HEK293 (cell line): Measurements from ENCODE around the gene SPATA6L.

Experiments used
- ATF2 ChIP-seq: fragments of 450-650 bp; formaldehyde crosslinking; IDR thresholded peaks from 2 replicates; pipeline ENCODE4 v1.5.1; 2016; ENCODE audit warnings: missing biosample characterization, missing genetic modification characterization, low read depth
- KLF17 ChIP-seq: fragments of 450-650 bp; formaldehyde crosslinking; IDR thresholded peaks from 2 replicates; pipeline ENCODE4 v1.5.1; 2016; ENCODE audit warnings: missing biosample characterization, missing genetic modification characterization
- PRDM10 ChIP-seq: fragments of 450-650 bp; formaldehyde crosslinking; IDR thresholded peaks from 2 replicates; pipeline ENCODE4 v1.5.1; 2016; ENCODE audit warnings: missing biosample characterization, missing genetic modification characterization
- PRDM4 ChIP-seq: fragments of 450-650 bp; formaldehyde crosslinking; IDR thresholded peaks from 2 replicates; pipeline ENCODE4 v1.5.1; 2017; ENCODE audit warnings: missing biosample characterization, missing genetic modification characterization
- TCF7L2 ChIP-seq: IDR thresholded peaks from 2 replicates; pipeline ENCODE4 v1.6.1; 2011; ENCODE audit warnings: low read depth, mild to moderate bottlenecking, inconsistent platforms, low read length, moderate library complexity, borderline replicate concordance
- ZBTB10 ChIP-seq: fragments of 450-650 bp; formaldehyde crosslinking; IDR thresholded peaks from 2 replicates; pipeline ENCODE4 v1.5.1; 2016; ENCODE audit warnings: missing biosample characterization, missing genetic modification characterization
- ZBTB11 ChIP-seq: fragments of 450-650 bp; formaldehyde crosslinking; conservative IDR thresholded peaks from 2 replicates; pipeline ENCODE4 v1.5.1; 2016; ENCODE audit warnings: low read depth, missing biosample characterization, missing genetic modification characterization
- ZBTB21 ChIP-seq: fragments of 450-650 bp; formaldehyde crosslinking; IDR thresholded peaks from 2 replicates; pipeline ENCODE4 v1.5.1; 2017; ENCODE audit warnings: missing biosample characterization, missing genetic modification characterization
- ZFP37 ChIP-seq: fragments of 450-650 bp; formaldehyde crosslinking; IDR thresholded peaks from 2 replicates; pipeline ENCODE4 v1.5.1; 2016; ENCODE audit warnings: missing biosample characterization, missing genetic modification characterization
- ZFP41 ChIP-seq: fragments of 450-650 bp; formaldehyde crosslinking; IDR thresholded peaks from 2 replicates; pipeline ENCODE4 v1.5.1; 2016; ENCODE audit warnings: missing biosample characterization, missing genetic modification characterization, borderline replicate concordance
- ZNF24 ChIP-seq: fragments of 450-650 bp; formaldehyde crosslinking; IDR thresholded peaks from 2 replicates; pipeline ENCODE4 v1.5.1; 2016; ENCODE audit warnings: missing biosample characterization, missing genetic modification characterization
- ZNF274 ChIP-seq, 2 experiments: fragments of 200-500 bp in 1 of 2; fragments of 450-650 bp in 1 of 2; sonication (Bioruptor generic) in 1 of 2; formaldehyde crosslinking in 1 of 2; IDR thresholded peaks; 2 replicates each; pipeline versions ENCODE4 v1.5.1 to v1.6.1; 2014 to 2016; ENCODE audit warnings: borderline replicate concordance in 1 of 2, inconsistent platforms in 1 of 2, low read length in 1 of 2, missing biosample characterization in 1 of 2, missing genetic modification characterization in 1 of 2
- ZNF341 ChIP-seq: fragments of 450-650 bp; formaldehyde crosslinking; IDR thresholded peaks from 2 replicates; pipeline ENCODE4; 2016; ENCODE audit warnings: low read depth, missing biosample characterization, missing genetic modification characterization
- ZNF366 ChIP-seq: fragments of 450-650 bp; formaldehyde crosslinking; conservative IDR thresholded peaks from 2 replicates; pipeline ENCODE4 v1.5.1; 2016; ENCODE audit warnings: missing biosample characterization, missing genetic modification characterization
- ZNF423 ChIP-seq: fragments of 450-650 bp; formaldehyde crosslinking; IDR thresholded peaks from 2 replicates; pipeline ENCODE4 v1.5.1; 2016; ENCODE audit warnings: missing biosample characterization, missing genetic modification characterization
- ZNF473 ChIP-seq: fragments of 450-650 bp; formaldehyde crosslinking; IDR thresholded peaks from 2 replicates; pipeline ENCODE4 v1.5.1; 2017; ENCODE audit warnings: missing biosample characterization, missing genetic modification characterization
- ZNF48 ChIP-seq: fragments of 450-650 bp; formaldehyde crosslinking; IDR thresholded peaks from 2 replicates; pipeline ENCODE4 v1.5.1; 2016; ENCODE audit warnings: missing biosample characterization, missing genetic modification characterization
- ZNF501 ChIP-seq: fragments of 450-650 bp; formaldehyde crosslinking; IDR thresholded peaks from 2 replicates; pipeline ENCODE4 v1.5.1; 2016; ENCODE audit warnings: missing biosample characterization, missing genetic modification characterization
- ZNF561 ChIP-seq: fragments of 450-650 bp; IDR thresholded peaks from 2 replicates; pipeline ENCODE4 v1.5.1; 2018; ENCODE audit warnings: missing biosample characterization, missing genetic modification characterization, borderline replicate concordance
- ZNF585B ChIP-seq: fragments of 450-650 bp; formaldehyde crosslinking; IDR thresholded peaks from 2 replicates; pipeline ENCODE4 v1.5.1; 2016; ENCODE audit warnings: missing biosample characterization, missing genetic modification characterization
- ZNF600 ChIP-seq: fragments of 450-650 bp; formaldehyde crosslinking; IDR thresholded peaks from 2 replicates; pipeline ENCODE4 v1.5.1; 2016; ENCODE audit warnings: missing biosample characterization, missing genetic modification characterization
- ZNF701 ChIP-seq: fragments of 450-650 bp; formaldehyde crosslinking; IDR thresholded peaks from 2 replicates; pipeline ENCODE4 v1.5.1; 2016; ENCODE audit warnings: missing biosample characterization, missing genetic modification characterization
- ZXDB ChIP-seq: fragments of 450-650 bp; formaldehyde crosslinking; IDR thresholded peaks from 2 replicates; pipeline ENCODE4 v1.5.1; 2016; ENCODE audit warnings: missing biosample characterization, missing genetic modification characterization

Gene SPATA6L

GRCh38 chr9:4662989-4663792, 3.1 kb downstream of the SPATA6L start (continued):
- TF ChIP-seq ZBTB11 (tag by site-specific recombination) (peak; percentile 78), ZNF600 (tag by site-specific recombination) (0 out of 2 replicates have a peak, but pooled peaks have one; percentile 56), PRDM10 (peak; percentile 78), ZNF585B (tag by site-specific recombination) (no peak), PRDM4 (tag by site-specific recombination) (no peak), ZNF423 (no peak), ZXDB (tag by site-specific recombination) (0 out of 2 replicates have a peak, but pooled peaks have one; percentile 4), ZNF366 (peak; percentile 55), ZNF274 (IDR thresholded peaks at IDR 0.05; ENCODE audit: low read length) (no peak), ZNF274 (tag by site-specific recombination; IDR thresholded peaks at IDR 0.05; ENCODE audit: borderline replicate concordance) (no peak), ZBTB21 (tag by site-specific recombination) (peak; percentile 81), ZFP41 (tag by site-specific recombination) (no peak), ZNF341 (tag by site-specific recombination) (peak; percentile 31; the same call in 1 of the 2 replicates), ZFP37 (tag by site-specific recombination) (no peak), ZNF473 (no peak), ZNF48 (no peak), ZNF701 (tag by site-specific recombination) (no peak), ZNF24 (tag by site-specific recombination) (0 out of 2 replicates have a peak, but pooled peaks have one; percentile 29), ZNF501 (tag by site-specific recombination) (peak; percentile 47; the same call in 1 of the 2 replicates), TCF7L2 (0 out of 2 replicates have a peak, but pooled peaks have one; percentile 12), ZNF561 (tag by site-specific recombination) (no peak), ZBTB10 (tag by site-specific recombination) (peak; percentile 6; the same call in 1 of the 2 replicates), ATF2 (peak; percentile 95), KLF17 (tag by site-specific recombination) (no peak)
